ENCODE results near the gene PRKCA. TPM values are rescaled to one million over a fixed set of nuclear protein-coding genes. Genes with fewer than 3 reads are reported as not detected.

The PRKCA gene
- total RNA-seq, 1 donor from 2014 or later: 6.7 TPM

GRCh38 chr17:66580184-66580955 lies 278.0 kb downstream of the PRKCA start:
- no peak for TF ChIP-seq CTCF (conservative IDR thresholded peaks at IDR 0.05; ENCODE audit: low read depth, low read length)
- DNase-seq (ENCODE audit: low read depth): peak; percentile 25
- H3K4me3 ChIP-seq (ENCODE audit: low read depth, low read length): no peak overlapping the region

GRCh38 chr17:66580956-66581391 lies 278.6 kb downstream of the PRKCA start:
- TF ChIP-seq CTCF (conservative IDR thresholded peaks at IDR 0.05; ENCODE audit: low read depth, low read length): no peak
- DNase-seq (ENCODE audit: low read depth): no peak
- no peak overlapping the region for H3K4me3 ChIP-seq (ENCODE audit: low read depth, low read length)

- no peak for DNase-seq (ENCODE audit: low read depth)
- H3K4me3 ChIP-seq (ENCODE audit: low read depth, low read length): no peak overlapping the region
- TF ChIP-seq CTCF (conservative IDR thresholded peaks at IDR 0.05; ENCODE audit: low read depth, low read length): peak; percentile 28
Observed at GRCh38 chr17:66582373-66583111, 280.1 kb downstream of the PRKCA start.

- no peak for DNase-seq (ENCODE audit: low read depth)
- H3K4me3 ChIP-seq (ENCODE audit: low read depth, low read length): no peak overlapping the region
- no peak for TF ChIP-seq CTCF (conservative IDR thresholded peaks at IDR 0.05; ENCODE audit: low read depth, low read length)
Observed at GRCh38 chr17:66583112-66583748, 280.8 kb downstream of the PRKCA start.

GRCh38 chr17:66584927-66585326 lies 282.5 kb downstream of the PRKCA start:
- DNase-seq (ENCODE audit: low read depth): no peak
- no peak overlapping the region for H3K4me3 ChIP-seq (ENCODE audit: low read depth, low read length)
- no peak for TF ChIP-seq CTCF (conservative IDR thresholded peaks at IDR 0.05; ENCODE audit: low read depth, low read length)

- DNase-seq (ENCODE audit: low read depth): no peak
- TF ChIP-seq CTCF (conservative IDR thresholded peaks at IDR 0.05; ENCODE audit: low read depth, low read length): no peak
- H3K4me3 ChIP-seq (ENCODE audit: low read depth, low read length): no peak overlapping the region
Observed at GRCh38 chr17:66585472-66585871, 283.1 kb downstream of the PRKCA start.
